GM08714 (cell line): ENCODE measurements around the gene MYH9.
"Not testable (repeated sequence)": the region's sequence is repeated elsewhere in the genome, so short reads cannot be mapped to it uniquely, and the experiment has no call there.

Experiments
- H3K4me3 ChIP-seq: fragments of 200-500 bp; sonication (Bioruptor generic); 2 replicates; pipeline ENCODE4 v1.5.1; 2014; ENCODE audit warnings: mild to moderate bottlenecking, low read length, inconsistent platforms
- ZNF274 ChIP-seq: IDR thresholded peaks from 2 replicates; pipeline ENCODE4 v1.6.1; 2012; ENCODE audit warnings: mild to moderate bottlenecking, low read depth, low read length

Gene MYH9

GRCh38 chr22:36405221-36405661 is 17.5 kb upstream of the MYH9 start:
- no peak overlapping the region for H3K4me3 ChIP-seq
- TF ChIP-seq ZNF274 = no peak

GRCh38 chr22:36404446-36404845 is 16.7 kb upstream of the MYH9 start:
- no peak for TF ChIP-seq ZNF274
- no peak overlapping the region for H3K4me3 ChIP-seq

GRCh38 chr22:36399472-36399778 is 11.7 kb upstream of the MYH9 start:
- H3K4me3 ChIP-seq = no peak overlapping the region
- no peak for TF ChIP-seq ZNF274

DNA sequence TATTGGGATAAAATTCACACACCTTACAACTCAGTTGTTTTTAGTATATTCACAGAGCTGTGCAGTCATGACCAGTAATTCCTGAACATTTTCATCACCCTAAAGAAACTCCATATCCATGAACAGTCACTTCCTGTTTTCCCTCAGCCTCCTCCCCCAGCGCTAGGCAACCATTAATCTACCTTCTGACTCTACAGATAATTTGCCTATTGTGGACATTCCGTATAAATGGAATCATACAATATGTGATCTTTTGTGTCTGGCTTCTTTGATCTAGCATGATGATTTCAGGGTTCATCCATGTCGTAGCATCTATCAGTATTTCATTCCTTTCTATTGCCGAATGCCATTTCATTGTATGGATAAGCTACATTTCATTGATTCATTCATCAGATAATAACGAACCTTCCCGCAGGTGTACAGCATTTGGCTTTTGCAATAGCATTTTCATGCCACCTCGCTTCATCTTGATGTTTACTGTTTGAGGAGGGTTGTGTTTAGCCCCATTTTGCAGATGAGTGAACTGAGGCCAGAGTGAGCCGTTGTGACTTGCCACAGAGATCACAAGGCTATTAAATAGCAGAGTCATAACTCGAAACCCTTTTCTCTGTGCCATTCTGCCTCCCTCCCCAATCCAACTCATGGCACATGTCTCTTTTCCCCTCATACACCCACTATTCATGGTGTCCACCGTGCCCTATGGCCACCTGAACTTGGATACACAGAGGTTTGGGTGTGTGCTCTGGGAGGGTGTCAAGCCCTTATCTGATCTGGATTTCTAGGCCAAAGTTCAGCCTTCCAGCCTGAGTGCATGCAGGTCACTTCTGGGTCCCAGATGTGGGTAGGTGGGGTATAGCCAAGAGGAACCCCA is 11.1 kb upstream of the MYH9 start:
- TF ChIP-seq ZNF274 = no peak
- no peak overlapping the region for H3K4me3 ChIP-seq

DNA sequence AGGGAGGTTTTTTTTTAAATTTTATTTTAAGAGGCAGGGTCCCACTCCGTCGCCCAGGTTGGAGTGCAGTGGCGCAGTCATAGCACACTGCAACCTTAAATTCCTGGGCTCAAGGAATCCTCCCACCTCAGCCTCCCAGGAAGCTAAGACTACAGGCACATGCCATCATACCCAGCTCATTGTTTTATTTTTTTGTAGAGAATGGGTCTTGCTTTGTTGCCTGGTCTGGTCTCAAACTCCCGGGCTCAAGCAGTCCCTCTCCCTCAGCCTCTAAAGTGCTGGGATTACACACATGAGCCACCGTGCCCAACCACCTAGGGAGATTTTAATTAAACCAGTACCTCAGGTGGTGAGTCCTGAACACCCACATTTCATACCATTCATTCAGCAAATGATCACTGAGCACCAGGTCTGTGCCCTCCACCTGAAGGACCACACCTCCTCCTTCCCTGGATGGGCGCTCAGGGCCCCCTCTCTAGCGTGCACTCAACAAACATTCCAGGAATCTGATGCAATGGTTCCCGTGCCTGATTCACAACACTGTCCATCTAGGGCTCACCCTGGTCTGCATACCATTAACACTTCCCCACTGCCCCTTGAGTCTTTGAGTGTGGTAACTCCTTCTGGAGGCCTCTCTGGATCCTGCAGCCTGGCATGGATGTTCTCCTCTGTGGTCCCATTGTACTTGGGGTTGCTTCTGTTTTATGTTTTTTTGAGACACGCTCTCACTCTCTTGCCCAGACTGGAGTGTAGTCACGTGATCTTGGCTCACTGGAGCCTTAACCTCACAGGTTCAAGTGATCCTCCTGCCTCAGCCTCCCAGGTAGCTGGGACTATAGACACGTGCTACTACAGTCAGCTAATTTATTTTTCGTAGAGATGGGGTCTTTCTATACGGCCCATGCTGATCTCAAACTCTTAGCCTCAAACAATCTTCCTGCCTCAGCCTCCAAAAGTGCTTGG is 9.6 kb upstream of the MYH9 start:
- no peak for TF ChIP-seq ZNF274

GRCh38 chr22:36395915-36396314 is 8.1 kb upstream of the MYH9 start:
- H3K4me3 ChIP-seq = no peak overlapping the region
- no peak for TF ChIP-seq ZNF274

More for the DNA sequence above, 9.6 kb upstream of the MYH9 start:
- no peak overlapping the region for H3K4me3 ChIP-seq

DNA sequence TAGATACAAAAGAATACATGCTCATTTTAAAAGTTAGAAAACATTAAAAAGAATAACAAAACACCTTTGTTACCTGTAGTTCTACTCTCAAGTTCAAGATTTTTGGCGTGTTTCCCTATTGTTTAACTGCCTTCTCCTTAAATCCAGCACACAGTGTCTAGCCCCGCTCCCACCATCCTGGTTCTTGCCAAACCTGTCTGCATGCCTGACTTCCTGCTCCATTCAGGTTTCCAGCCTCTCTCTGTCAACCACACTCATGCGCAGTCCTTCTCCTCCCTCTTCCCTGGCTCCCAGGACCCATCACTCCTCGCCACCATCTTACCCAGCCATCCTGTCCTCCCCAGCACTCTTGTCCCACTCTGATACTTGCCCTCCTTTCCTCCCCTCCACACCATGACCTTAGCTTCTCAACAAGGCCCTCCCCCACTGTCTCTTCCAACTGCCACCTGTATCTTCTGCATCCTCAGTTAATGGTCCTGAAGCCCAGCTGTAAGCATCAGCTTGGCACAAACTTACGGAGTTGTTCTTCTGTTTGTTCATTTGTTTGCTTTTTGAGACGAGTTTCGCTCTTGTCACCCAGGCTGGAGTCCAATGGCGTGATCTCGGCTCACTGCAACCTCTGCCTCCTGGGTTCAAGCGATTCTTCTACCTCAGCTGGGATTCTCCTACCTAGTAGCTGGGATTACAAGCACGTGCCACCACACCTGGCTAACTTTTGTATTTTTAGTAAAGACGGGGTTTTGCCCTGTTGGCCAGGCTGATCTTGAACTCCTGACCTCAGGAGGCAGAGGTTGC is 7.5 kb upstream of the MYH9 start:
- TF ChIP-seq ZNF274 = no peak
- H3K4me3 ChIP-seq = no peak overlapping the region

- TF ChIP-seq ZNF274 = no peak
- no peak overlapping the region for H3K4me3 ChIP-seq
Observed at GRCh38 chr22:36391638-36392037, 3.9 kb upstream of the MYH9 start.

GRCh38 chr22:36389122-36389521 is 1.4 kb upstream of the MYH9 start:
- not testable (repeated sequence) for H3K4me3 ChIP-seq

- H3K4me3 ChIP-seq = peak overlapping the region; percentile 77
- no peak for TF ChIP-seq ZNF274
Observed at GRCh38 chr22:36387709-36387958, 133 bp downstream of the MYH9 start.

GRCh38 chr22:36386900-36387708 is 663 bp downstream of the MYH9 start:
- peak overlapping the region; percentile 77 for H3K4me3 ChIP-seq
- no peak for TF ChIP-seq ZNF274

DNA sequence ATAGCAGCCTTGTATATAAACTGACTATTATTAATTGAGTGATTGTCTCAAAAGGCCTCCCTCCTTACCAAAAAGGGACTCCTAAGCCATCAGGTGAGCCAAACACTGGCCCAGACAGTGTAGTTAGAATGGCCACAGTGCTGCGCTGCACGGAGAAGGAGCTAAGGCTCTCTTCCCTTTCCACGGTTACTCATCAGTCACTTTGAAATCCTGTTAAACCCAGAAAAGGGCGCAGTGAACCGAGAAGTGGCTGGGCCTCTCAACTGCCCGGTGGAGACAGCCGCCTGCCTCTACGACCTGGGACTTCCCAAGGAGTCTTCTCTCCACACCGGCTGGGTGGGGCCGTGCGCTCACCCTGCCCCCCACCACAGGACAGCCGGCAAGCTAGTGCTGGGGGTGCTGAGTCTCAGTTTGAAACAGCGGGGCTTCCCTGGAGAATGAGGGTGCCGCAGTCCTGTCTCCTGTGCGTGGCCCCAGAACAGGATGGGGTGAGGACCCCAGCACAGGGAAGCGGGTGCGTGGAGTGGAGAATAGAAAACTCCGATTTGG is 1.3 kb downstream of the MYH9 start:
- no peak for TF ChIP-seq ZNF274

More for the DNA sequence above, 1.3 kb downstream of the MYH9 start:
- peak overlapping the region; percentile 77 for H3K4me3 ChIP-seq
